NCI-H1105 treated with DMSO at 0.1 percent for 48 hours (cell line): ENCODE results near the gene CARMIL1.

Experiments
- DNase-seq: peaks from one replicate; lab custom pipeline; 2025; lab: John Stamatoyannopoulos, UW

The CARMIL1 gene

GRCh38 chr6:25311331-25311840 lies 32.2 kb downstream of the CARMIL1 start:
- DNase-seq: no peak

DNA sequence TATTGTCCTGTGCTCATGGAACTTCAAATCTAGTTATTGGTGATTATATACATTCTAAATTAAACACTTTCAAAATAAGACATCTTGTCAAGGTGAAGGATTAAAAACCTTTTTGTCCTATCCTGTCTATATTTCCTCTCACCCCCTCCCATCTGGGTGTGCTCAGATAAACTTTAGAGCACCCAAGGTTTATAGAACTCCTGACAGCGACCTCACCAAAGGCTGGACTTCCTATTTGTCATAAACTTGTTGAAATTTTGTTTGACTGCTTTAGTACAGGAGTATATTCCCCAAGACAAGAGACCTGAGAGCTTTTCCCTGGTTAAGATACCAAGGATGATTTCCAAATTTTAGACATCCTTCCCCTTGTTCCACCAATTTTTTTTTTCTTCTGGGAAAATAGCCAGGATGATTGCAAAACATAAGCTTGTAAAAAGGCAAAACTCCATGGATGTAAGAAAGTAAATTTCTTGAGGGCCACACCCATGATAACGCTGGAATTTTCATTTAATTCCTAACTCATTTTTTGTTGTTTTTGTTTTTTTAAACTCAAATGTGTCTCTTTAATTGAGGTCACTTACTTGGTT lies 33.0 kb downstream of the CARMIL1 start:
- DNase-seq: no peak

- DNase-seq: no peak
Measured at GRCh38 chr6:25312703-25313102, 33.5 kb downstream of the CARMIL1 start.

DNA sequence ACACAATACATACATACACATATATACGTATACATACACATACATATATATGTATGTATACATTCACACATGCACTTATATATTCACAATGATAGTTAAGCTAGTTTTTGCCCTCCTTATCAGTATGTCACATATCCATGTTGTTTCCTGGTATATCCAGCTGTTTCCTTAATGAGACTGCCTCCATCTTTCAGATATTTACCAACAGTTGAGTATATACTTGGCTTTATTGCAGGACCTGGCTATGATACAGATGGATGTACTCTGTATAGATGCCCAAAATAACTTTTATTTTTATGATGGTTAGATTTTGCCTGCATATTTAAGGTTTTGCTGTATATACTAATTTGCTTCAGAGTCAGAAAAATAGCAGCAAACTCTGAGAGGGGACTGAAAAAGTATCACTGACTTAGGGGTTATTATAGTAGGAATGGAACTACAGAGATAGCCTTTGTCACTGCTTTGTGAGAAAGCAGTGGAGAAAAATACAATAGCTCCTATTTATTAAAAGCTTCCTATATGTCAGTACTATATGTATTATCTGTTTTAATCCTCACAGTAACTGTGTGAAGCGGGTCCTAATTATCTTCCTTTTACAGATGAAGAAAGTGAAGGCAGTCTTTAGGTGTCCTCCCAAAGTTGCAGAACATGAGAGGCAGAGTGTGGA lies 35.5 kb downstream of the CARMIL1 start:
- no peak for DNase-seq

DNA sequence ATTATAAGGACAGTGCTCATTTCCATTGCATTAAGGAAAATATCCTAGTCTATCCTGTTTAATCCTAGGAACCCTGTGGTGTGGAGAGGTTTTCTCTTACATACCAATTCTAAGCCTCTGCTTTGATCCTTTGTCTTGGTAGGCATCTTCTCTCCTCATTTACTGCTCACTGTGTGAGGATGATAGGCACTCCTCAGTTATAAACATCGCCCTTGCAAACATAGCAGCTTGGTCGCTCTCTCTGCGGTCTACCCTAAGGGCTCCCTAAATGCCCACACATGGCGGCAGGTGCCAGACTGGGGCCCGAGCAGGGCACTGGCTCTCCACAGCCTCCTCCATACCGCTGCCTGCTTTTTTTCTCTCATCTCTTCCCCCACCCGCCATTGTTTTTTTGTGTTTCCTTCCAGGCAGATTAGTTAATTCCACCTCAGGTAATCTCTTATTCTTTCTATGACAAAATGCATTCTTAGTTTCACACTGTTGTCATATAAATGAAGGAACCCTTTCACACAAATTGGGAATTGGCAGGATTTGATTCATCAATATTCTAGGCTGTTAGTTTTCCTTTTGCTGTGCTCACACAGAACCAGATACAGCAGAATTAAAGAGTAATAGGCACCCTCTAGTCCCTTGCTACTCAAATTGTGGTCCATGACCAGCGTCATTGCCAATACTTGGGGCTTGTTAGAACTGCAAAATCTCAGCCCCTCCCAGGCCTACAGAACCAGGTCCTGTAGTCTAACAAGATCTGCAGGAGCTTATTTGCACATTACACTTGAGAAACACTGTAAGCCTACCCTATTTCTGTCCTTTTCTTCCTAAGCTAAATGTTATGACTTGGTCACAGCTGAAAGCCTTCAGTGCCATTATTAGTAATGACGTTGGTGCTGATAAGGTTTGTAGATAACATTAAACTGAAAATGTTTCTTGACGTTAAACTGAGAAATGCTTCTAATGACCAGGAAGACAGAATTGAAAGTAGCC lies 36.3 kb downstream of the CARMIL1 start:
- DNase-seq: no peak

GRCh38 chr6:25316626-25317025 lies 37.5 kb downstream of the CARMIL1 start:
- DNase-seq: no peak

- no peak for DNase-seq
Measured at GRCh38 chr6:25318589-25318988, 39.4 kb downstream of the CARMIL1 start.

DNA sequence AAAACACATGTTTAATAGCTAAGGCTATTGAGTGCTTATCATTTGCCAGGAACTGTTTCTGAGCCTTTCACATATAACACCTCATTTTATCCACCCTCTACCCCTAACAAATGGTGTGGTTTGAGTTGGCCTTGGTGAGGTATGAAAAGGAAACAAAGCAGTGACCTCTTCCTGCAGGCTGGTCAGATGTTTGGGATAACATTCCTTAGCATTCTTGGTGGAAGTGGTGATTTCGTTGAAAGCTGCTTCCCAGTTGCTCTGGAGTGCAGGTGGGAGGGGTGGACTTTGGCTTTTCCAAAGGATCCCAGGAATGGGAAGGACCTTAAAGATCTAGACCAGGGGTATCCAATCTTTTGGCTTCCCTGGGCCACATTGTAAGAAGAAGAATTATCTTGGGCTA lies 41.3 kb downstream of the CARMIL1 start:
- DNase-seq: no peak

- no peak for DNase-seq
Measured at GRCh38 chr6:25322692-25323091, 43.5 kb downstream of the CARMIL1 start.

- DNase-seq: no peak
Measured at GRCh38 chr6:25324066-25324762, 45.0 kb downstream of the CARMIL1 start.

DNA sequence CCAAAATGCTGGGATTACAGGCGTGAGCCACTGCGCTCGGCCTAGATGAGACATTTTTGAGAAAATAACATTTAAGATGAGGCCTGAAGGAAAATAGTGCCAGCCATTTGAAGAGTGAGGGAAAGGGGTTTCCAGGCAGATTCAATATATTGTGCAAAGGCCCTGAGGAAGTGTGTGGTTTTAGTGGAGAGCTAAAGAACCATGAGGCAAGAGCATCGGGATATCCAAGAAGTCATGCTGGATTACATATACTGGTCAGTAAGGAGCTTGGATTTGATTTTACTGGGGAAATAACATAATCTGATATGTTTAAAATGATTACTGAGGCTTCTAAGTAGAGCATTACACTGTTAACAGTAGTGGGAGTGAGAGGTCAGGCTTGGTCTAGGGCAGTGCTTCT lies 47.0 kb downstream of the CARMIL1 start:
- DNase-seq: no peak

DNA sequence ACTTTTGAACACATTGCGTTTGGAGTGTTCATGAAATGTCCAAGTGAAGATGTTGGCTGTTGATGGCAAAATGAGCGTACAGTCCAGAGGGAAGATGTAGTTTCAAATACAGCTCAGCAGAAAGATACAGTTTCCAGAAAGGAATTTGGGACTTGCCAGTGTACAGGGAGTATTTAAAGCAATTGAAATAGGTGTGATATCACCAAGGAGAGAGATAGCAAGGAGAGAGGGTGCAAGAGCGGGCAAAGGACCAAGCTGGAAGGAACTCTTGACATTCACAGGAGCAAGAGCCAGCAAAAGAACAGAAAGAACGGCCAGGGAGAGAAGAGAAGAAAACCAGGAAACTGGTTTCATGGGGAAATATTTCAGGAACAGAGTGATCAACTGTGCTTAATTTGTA lies 47.8 kb downstream of the CARMIL1 start:
- DNase-seq: no peak

GRCh38 chr6:25327432-25327831 lies 48.3 kb downstream of the CARMIL1 start:
- DNase-seq: no peak

DNA sequence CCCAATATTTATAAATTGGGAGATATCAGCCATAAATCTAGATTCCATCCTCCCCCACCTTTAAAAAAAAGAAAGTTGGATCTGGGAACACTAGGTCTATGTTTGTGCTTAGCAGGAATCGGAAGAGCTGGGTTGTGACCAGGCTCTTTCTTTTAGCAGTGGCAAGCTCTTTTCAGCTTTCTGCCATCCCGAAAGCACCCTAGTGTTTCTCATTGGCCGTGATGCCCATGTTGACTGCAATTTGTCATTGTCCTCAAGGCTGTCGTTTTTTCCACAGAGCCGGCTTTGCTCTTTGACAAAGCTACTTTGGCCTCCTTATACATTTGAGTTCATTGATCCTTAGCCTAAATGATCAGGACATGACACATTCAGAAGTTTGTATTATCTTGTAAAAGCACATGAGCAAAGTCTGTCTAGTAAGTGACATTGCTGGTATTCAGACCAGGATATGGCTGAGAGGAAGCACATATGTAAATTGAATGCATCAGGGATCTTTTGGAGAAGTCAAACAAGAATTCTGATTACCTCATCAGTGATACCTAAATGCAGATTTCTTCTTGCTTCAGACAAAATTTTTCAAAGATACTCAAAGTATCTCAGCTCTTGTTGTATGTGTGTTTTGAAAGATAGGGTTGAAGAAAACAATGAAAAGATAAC lies 50.1 kb downstream of the CARMIL1 start:
- no peak for DNase-seq

GRCh38 chr6:25329982-25330381 lies 50.8 kb downstream of the CARMIL1 start:
- DNase-seq: no peak

- DNase-seq: peak; percentile 3
Measured at GRCh38 chr6:25330796-25331685, 51.9 kb downstream of the CARMIL1 start.

GRCh38 chr6:25332165-25332564 lies 53.0 kb downstream of the CARMIL1 start:
- DNase-seq: no peak

GRCh38 chr6:25332655-25333071 lies 53.5 kb downstream of the CARMIL1 start:
- no peak for DNase-seq

DNA sequence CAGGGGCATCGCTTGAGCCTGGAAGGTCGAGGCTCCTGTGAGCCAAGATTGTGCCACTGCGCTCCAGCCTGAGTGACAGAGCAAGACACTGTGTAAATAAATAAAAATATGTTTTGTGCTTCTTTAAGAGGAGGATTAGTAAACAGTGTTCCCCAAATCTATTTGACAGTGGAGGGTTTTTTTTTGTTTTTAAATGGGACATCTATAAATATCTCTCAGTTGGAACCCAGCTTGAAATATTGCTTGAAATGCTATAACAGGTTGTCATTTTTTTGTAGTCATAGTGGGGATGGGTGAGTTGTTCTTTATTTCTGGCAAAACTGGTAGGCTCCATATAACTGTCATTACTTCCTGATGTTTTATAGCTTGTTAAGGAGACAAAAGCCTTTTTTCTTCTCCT lies 54.3 kb downstream of the CARMIL1 start:
- no peak for DNase-seq

DNA sequence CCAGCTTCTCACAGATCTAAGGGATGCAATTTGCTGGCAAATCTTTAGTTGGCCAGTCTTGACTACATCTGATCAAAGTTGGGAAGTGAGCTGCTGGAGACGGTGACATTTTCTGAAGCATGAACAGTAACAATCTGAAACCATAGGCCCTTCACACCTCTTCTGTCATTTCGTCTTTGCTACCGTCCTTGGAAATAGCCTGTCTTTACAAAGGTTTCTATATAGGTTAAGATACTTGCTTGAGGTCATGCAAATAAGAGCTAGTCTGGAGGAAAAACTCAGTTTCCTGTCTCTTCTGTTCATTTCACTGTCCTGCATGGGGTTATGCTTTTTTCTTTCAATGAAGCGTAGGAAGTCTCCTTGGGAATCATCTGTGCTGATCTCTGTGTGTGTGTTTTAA lies 55.6 kb downstream of the CARMIL1 start:
- DNase-seq: no peak
